Measurements from ENCODE around the gene KANSL1. TPM values are rescaled to one million over a fixed set of nuclear protein-coding genes. Genes with fewer than 3 reads are reported as not detected.

Gene KANSL1
- total and polyA plus RNA-seq, 10 of the 15 experiments (the other 5 are each of a cell fraction or from before 2014, with no cell fraction given) = 4.7 to 60.6 (median 28.0) TPM

DNA sequence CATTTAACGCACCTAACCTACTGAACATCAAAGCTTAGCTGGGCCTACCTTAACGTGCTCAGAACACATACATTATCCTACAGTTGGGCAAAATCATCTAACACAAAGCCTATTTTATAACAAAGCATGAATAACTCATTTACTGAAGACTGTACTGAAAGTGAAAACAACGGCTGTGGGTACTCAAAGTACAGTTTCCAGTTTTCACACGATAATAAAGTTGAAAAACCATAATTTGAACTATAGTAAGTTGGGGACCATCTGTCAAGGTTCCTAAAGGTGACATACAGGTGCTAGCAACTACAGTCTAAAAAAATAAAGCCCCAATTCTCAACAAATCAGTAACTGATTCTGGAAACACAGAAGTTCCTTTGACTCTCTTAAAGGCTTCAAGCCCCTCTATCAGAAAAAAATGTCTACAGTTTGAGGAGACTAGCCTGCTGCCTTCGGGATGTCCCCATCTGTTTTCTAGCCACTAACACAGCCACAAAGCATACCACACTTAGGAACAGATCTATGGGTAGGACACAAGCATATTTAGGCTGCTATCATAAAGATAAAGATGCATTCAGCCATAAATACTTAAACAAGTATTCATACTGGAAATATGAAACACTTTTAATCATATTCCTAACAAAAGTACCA is 71.3 kb downstream of the KANSL1 start (continued):
- TF ChIP-seq IKZF2 (IDR thresholded peaks at IDR 0.05) (peak; percentile 32 to 68), EP300 (IDR thresholded peaks at IDR 0.05; ENCODE audit: borderline replicate concordance in 1 of 2, control insufficient read depth in 1 of 2, low read depth in 2 of 2, low read length in 2 of 2) (peak; percentile 33 to 59; a peak in 3 of 4 replicates), NFYB (IDR thresholded peaks at IDR 0.05; ENCODE audit: insufficient read depth, low read depth, low read length) (no peak), HDAC6 (IDR thresholded peaks at IDR 0.05; ENCODE audit: unreplicated experiment) (no peak), ZNF217 (IDR thresholded peaks at IDR 0.05) (no peak), SIN3A (IDR thresholded peaks at IDR 0.05; ENCODE audit: low read depth, low read length) (0 out of 2 replicates have a peak, but pooled peaks have one; percentile 34), MYB (IDR thresholded peaks at IDR 0.05; ENCODE audit: borderline replicate concordance, low read depth, low read length) (no peak), MEF2A (IDR thresholded peaks at IDR 0.05; ENCODE audit: insufficient read depth, low read depth, low read length) (no peak), RBBP5 (conservative IDR thresholded peaks at IDR 0.05) (no peak), CHD2 (IDR thresholded peaks at IDR 0.05; ENCODE audit: borderline replicate concordance, low read depth, low read length) (0 out of 2 replicates have a peak, but pooled peaks have one; percentile 62)
- TF ChIP-seq, protein P1, sequence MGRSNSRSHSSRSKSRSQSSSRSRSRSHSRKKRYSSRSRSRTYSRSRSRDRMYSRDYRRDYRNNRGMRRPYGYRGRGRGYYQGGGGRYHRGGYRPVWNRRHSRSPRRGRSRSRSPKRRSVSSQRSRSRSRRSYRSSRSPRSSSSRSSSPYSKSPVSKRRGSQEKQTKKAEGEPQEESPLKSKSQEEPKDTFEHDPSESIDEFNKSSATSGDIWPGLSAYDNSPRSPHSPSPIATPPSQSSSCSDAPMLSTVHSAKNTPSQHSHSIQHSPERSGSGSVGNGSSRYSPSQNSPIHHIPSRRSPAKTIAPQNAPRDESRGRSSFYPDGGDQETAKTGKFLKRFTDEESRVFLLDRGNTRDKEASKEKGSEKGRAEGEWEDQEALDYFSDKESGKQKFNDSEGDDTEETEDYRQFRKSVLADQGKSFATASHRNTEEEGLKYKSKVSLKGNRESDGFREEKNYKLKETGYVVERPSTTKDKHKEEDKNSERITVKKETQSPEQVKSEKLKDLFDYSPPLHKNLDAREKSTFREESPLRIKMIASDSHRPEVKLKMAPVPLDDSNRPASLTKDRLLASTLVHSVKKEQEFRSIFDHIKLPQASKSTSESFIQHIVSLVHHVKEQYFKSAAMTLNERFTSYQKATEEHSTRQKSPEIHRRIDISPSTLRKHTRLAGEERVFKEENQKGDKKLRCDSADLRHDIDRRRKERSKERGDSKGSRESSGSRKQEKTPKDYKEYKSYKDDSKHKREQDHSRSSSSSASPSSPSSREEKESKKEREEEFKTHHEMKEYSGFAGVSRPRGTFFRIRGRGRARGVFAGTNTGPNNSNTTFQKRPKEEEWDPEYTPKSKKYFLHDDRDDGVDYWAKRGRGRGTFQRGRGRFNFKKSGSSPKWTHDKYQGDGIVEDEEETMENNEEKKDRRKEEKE (IDR thresholded peaks at IDR 0.05) = no peak
- TF ChIP-seq, protein P2, sequence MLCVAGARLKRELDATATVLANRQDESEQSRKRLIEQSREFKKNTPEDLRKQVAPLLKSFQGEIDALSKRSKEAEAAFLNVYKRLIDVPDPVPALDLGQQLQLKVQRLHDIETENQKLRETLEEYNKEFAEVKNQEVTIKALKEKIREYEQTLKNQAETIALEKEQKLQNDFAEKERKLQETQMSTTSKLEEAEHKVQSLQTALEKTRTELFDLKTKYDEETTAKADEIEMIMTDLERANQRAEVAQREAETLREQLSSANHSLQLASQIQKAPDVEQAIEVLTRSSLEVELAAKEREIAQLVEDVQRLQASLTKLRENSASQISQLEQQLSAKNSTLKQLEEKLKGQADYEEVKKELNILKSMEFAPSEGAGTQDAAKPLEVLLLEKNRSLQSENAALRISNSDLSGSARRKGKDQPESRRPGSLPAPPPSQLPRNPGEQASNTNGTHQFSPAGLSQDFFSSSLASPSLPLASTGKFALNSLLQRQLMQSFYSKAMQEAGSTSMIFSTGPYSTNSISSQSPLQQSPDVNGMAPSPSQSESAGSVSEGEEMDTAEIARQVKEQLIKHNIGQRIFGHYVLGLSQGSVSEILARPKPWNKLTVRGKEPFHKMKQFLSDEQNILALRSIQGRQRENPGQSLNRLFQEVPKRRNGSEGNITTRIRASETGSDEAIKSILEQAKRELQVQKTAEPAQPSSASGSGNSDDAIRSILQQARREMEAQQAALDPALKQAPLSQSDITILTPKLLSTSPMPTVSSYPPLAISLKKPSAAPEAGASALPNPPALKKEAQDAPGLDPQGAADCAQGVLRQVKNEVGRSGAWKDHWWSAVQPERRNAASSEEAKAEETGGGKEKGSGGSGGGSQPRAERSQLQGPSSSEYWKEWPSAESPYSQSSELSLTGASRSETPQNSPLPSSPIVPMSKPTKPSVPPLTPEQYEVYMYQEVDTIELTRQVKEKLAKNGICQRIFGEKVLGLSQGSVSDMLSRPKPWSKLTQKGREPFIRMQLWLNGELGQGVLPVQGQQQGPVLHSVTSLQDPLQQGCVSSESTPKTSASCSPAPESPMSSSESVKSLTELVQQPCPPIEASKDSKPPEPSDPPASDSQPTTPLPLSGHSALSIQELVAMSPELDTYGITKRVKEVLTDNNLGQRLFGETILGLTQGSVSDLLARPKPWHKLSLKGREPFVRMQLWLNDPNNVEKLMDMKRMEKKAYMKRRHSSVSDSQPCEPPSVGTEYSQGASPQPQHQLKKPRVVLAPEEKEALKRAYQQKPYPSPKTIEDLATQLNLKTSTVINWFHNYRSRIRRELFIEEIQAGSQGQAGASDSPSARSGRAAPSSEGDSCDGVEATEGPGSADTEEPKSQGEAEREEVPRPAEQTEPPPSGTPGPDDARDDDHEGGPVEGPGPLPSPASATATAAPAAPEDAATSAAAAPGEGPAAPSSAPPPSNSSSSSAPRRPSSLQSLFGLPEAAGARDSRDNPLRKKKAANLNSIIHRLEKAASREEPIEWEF (IDR thresholded peaks at IDR 0.05; ENCODE audit: insufficient replicate concordance, low read depth, low read length) = no peak
- TF ChIP-seq, protein P3, sequence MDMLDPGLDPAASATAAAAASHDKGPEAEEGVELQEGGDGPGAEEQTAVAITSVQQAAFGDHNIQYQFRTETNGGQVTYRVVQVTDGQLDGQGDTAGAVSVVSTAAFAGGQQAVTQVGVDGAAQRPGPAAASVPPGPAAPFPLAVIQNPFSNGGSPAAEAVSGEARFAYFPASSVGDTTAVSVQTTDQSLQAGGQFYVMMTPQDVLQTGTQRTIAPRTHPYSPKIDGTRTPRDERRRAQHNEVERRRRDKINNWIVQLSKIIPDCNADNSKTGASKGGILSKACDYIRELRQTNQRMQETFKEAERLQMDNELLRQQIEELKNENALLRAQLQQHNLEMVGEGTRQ (IDR thresholded peaks at IDR 0.05; ENCODE audit: borderline replicate concordance, low read depth, low read length) = no peak
- TF ChIP-seq, protein P4, sequence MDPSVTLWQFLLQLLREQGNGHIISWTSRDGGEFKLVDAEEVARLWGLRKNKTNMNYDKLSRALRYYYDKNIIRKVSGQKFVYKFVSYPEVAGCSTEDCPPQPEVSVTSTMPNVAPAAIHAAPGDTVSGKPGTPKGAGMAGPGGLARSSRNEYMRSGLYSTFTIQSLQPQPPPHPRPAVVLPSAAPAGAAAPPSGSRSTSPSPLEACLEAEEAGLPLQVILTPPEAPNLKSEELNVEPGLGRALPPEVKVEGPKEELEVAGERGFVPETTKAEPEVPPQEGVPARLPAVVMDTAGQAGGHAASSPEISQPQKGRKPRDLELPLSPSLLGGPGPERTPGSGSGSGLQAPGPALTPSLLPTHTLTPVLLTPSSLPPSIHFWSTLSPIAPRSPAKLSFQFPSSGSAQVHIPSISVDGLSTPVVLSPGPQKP (IDR thresholded peaks at IDR 0.05; ENCODE audit: low read depth, low read length) = no peak
- TF ChIP-seq, protein P5, sequence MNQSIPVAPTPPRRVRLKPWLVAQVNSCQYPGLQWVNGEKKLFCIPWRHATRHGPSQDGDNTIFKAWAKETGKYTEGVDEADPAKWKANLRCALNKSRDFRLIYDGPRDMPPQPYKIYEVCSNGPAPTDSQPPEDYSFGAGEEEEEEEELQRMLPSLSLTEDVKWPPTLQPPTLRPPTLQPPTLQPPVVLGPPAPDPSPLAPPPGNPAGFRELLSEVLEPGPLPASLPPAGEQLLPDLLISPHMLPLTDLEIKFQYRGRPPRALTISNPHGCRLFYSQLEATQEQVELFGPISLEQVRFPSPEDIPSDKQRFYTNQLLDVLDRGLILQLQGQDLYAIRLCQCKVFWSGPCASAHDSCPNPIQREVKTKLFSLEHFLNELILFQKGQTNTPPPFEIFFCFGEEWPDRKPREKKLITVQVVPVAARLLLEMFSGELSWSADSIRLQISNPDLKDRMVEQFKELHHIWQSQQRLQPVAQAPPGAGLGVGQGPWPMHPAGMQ (IDR thresholded peaks at IDR 0.05; ENCODE audit: borderline replicate concordance) = no peak
- TF ChIP-seq, protein P6, sequence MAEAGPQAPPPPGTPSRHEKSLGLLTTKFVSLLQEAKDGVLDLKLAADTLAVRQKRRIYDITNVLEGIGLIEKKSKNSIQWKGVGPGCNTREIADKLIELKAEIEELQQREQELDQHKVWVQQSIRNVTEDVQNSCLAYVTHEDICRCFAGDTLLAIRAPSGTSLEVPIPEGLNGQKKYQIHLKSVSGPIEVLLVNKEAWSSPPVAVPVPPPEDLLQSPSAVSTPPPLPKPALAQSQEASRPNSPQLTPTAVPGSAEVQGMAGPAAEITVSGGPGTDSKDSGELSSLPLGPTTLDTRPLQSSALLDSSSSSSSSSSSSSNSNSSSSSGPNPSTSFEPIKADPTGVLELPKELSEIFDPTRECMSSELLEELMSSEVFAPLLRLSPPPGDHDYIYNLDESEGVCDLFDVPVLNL (IDR thresholded peaks at IDR 0.05; ENCODE audit: low read depth, low read length) = no peak
